ENCODE results near the gene PCP4L1.

Gene PCP4L1

DNA sequence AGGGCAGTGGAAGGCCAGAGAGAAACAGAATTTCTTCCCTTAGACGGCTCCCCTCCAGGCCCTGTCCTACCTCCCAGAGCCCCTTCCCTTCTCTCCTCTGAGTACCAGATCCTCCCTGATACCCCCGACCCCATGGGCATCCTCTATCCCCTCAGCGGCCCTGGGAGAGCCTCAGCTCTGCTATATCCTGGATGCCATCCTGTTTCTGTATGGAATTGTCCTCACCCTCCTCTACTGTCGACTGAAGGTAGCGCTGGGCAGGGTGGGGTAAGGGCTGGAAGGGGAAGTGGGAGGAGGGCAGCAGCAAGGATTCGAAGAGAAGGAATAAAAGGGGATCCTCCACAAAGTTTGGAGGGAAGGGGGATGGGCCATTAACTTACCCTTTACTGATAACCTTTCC is 40.7 kb upstream of the PCP4L1 start:
- Histone ChIP-seq H2BK15ac (replicated peaks; ENCODE audit: low read depth) (no peak overlapping the region), H3K9ac (ENCODE audit: low read length) (no peak overlapping the region), H3K4me2 (ENCODE audit: low read length) (no peak overlapping the region), H3K79me1 (ENCODE audit: low read length) (no peaks in the 10 kb centered on the region), H2BK120ac (ENCODE audit: low read depth, low read length) (no peak overlapping the region), H3K79me2 (ENCODE audit: control insufficient read depth, insufficient read depth, low read length) (no peaks in the 10 kb centered on the region), H2BK5ac (ENCODE audit: low read length) (no peak overlapping the region), H3K27me3 (ENCODE audit: insufficient read depth, low read length, poor library complexity) (no peaks in the 10 kb centered on the region), H3K36me3 (ENCODE audit: control insufficient read depth, insufficient read depth, low read length) (peaks cover 7% of the 10 kb centered on the region), H3K4me3 (ENCODE audit: low read length) (no peak overlapping the region), H4K5ac (ENCODE audit: low read length) (no peak overlapping the region), H2AK5ac (ENCODE audit: low read length) (no peak overlapping the region), H3K4me1 (ENCODE audit: control insufficient read depth, low read depth, low read length) (no peaks in the 10 kb centered on the region), H4K8ac (ENCODE audit: low read depth, low read length) (no peak overlapping the region), H3K23ac (ENCODE audit: low read length) (no peak overlapping the region), H3K4ac (ENCODE audit: low read depth, low read length) (no peak overlapping the region), H3K27ac (ENCODE audit: low read depth, low read length) (no peak overlapping the region), H3K56ac (ENCODE audit: low read length) (no peak overlapping the region), H3K18ac (ENCODE audit: low read length) (no peak overlapping the region)
- DNase-seq: no peak
- WGBS (ENCODE audit: extremely low coverage, insufficient coverage, low lambda C conversion rate): no CpG with 5 or more reads among the region's 6 CpGs

DNA sequence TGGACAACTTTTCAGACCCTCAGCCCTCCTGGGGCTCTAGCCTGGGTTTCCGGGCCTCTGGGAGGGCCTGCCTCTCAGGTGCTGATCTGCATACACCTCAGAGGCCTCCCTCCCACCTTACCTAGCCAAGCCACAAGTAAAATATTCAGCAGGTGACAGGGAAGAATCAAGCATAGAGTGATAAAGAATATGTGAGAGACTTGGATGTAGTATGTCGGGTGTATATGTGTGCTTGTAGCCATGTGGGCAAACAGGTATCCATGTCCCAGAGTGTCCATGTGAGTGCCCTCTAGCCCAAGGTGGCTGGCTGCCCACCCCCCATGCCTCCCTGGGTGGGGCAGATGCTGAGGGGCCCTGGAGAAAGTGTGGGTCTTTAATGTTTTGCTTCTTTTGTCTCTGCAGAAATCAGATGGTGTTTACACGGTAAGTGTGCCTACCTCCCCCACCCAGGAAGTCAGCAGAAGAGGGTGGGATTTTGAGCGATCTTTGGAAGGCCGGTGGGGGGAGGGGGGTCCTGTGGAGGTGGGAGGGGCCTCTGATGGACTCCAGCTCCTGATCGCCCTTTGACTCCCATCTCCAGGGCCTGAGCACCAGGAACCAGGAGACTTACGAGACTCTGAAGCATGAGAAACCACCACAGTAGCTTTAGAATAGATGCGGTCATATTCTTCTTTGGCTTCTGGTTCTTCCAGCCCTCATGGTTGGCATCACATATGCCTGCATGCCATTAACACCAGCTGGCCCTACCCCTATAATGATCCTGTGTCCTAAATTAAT is 40.1 kb upstream of the PCP4L1 start:
- Histone ChIP-seq H3K9ac (ENCODE audit: low read length) (no peak overlapping the region), H3K56ac (ENCODE audit: low read length) (no peak overlapping the region), H3K79me1 (ENCODE audit: low read length) (no peaks in the 10 kb centered on the region), H3K79me2 (ENCODE audit: control insufficient read depth, insufficient read depth, low read length) (no peaks in the 10 kb centered on the region), H3K23ac (ENCODE audit: low read length) (no peak overlapping the region), H4K8ac (ENCODE audit: low read depth, low read length) (no peak overlapping the region), H3K27ac (ENCODE audit: low read depth, low read length) (no peak overlapping the region), H3K4me3 (ENCODE audit: low read length) (no peak overlapping the region), H3K36me3 (ENCODE audit: control insufficient read depth, insufficient read depth, low read length) (peaks cover 3% of the 10 kb centered on the region), H2BK15ac (replicated peaks; ENCODE audit: low read depth) (no peak overlapping the region), H3K4me1 (ENCODE audit: control insufficient read depth, low read depth, low read length) (no peaks in the 10 kb centered on the region), H3K4ac (ENCODE audit: low read depth, low read length) (no peak overlapping the region), H2BK120ac (ENCODE audit: low read depth, low read length) (no peak overlapping the region), H4K5ac (ENCODE audit: low read length) (no peak overlapping the region), H2AK5ac (ENCODE audit: low read length) (no peak overlapping the region), H3K18ac (ENCODE audit: low read length) (no peak overlapping the region), H2BK5ac (ENCODE audit: low read length) (no peak overlapping the region), H3K4me2 (ENCODE audit: low read length) (no peak overlapping the region), H3K27me3 (ENCODE audit: insufficient read depth, low read length, poor library complexity) (no peaks in the 10 kb centered on the region)
- no CpG with 5 or more reads among the region's 8 CpGs for WGBS (ENCODE audit: extremely low coverage, insufficient coverage, low lambda C conversion rate)
- no peak for DNase-seq

DNA sequence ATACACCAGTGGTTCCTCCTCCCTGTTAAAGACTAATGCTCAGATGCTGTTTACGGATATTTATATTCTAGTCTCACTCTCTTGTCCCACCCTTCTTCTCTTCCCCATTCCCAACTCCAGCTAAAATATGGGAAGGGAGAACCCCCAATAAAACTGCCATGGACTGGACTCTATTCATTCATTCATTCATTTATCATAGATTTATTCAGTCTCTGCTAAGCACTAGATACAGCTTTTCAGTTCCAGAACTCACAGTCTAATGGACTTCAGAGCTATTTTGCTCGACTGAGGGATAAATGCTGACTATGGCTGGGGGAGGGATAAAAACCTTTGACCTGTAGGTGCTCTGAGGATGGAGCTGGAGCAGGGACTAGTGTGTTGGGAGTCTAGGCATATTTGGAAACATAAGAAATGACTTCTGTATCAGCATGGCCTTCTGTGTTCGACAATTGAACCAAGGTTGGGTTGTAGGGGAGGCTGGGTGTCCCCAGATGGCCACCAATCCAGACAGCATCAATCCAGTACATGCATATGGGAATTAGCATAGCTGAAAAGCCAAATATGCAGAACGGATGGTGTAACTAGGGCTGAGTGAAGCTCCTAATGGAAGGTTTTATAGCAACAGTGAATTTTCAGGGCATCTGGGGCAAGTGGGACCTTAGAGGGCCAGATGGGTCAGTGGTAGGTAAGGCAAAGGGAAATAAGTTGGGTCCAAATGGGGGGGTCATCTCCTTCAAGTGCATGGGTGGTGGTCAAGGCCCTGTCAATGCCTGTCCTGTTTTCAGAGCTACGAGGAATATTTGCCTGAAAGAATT is 39.3 kb upstream of the PCP4L1 start:
- H3K79me1 ChIP-seq (ENCODE audit: low read length): no peaks in the 10 kb centered on the region
- H2BK15ac ChIP-seq (replicated peaks; ENCODE audit: low read depth): no peak overlapping the region
- no peak overlapping the region for H2BK120ac ChIP-seq (ENCODE audit: low read depth, low read length)
- peaks cover 3% of the 10 kb centered on the region for H3K4me1 ChIP-seq (ENCODE audit: control insufficient read depth, low read depth, low read length)
- H4K5ac ChIP-seq (ENCODE audit: low read length): no peak overlapping the region
- H2BK5ac ChIP-seq (ENCODE audit: low read length): no peak overlapping the region
- no peak overlapping the region for H3K4me2 ChIP-seq (ENCODE audit: low read length)
- H4K8ac ChIP-seq (ENCODE audit: low read depth, low read length): no peak overlapping the region
- no peak overlapping the region for H3K27ac ChIP-seq (ENCODE audit: low read depth, low read length)
- H2AK5ac ChIP-seq (ENCODE audit: low read length): no peak overlapping the region
- no peak overlapping the region for H3K23ac ChIP-seq (ENCODE audit: low read length)
- no peak overlapping the region for H3K9ac ChIP-seq (ENCODE audit: low read length)
- no peaks in the 10 kb centered on the region for H3K36me3 ChIP-seq (ENCODE audit: control insufficient read depth, insufficient read depth, low read length)
- no peak for DNase-seq
- no peak overlapping the region for H3K4me3 ChIP-seq (ENCODE audit: low read length)
- H3K4ac ChIP-seq (ENCODE audit: low read depth, low read length): no peak overlapping the region
- H3K18ac ChIP-seq (ENCODE audit: low read length): no peak overlapping the region
- WGBS (ENCODE audit: extremely low coverage, insufficient coverage, low lambda C conversion rate): no CpG with 5 or more reads among the region's 5 CpGs
- no peaks in the 10 kb centered on the region for H3K27me3 ChIP-seq (ENCODE audit: insufficient read depth, low read length, poor library complexity)
- no peaks in the 10 kb centered on the region for H3K79me2 ChIP-seq (ENCODE audit: control insufficient read depth, insufficient read depth, low read length)
- H3K56ac ChIP-seq (ENCODE audit: low read length): no peak overlapping the region

DNA sequence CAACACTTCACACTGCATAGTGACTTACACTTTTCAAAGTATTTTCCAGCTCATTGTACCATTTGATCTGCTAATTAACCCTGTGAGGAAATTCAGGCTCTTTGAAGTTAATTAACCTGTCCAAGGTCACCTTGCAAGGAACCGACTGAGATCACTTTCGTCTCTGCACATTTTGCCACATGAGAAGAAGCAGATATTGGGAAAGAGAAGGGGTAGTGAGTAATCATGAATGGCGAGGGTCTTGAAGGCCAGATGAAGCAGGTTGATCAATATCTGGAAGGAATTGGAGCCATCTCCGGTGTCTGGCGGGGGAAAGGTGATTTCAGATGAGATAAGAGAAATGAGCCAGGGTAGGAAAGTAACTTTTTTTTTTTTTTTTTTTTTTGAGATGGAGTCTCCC is 38.5 kb upstream of the PCP4L1 start:
- peaks cover 3% of the 10 kb centered on the region for H3K4me1 ChIP-seq (ENCODE audit: control insufficient read depth, low read depth, low read length)
- WGBS (ENCODE audit: extremely low coverage, insufficient coverage, low lambda C conversion rate): no CpG with 5 or more reads among the region's 5 CpGs
- H3K23ac ChIP-seq (ENCODE audit: low read length): no peak overlapping the region
- H3K4me3 ChIP-seq (ENCODE audit: low read length): no peak overlapping the region
- no peak overlapping the region for H2BK15ac ChIP-seq (replicated peaks; ENCODE audit: low read depth)
- no peaks in the 10 kb centered on the region for H3K27me3 ChIP-seq (ENCODE audit: insufficient read depth, low read length, poor library complexity)
- no peak for DNase-seq
- no peaks in the 10 kb centered on the region for H3K79me2 ChIP-seq (ENCODE audit: control insufficient read depth, insufficient read depth, low read length)
- no peaks in the 10 kb centered on the region for H3K79me1 ChIP-seq (ENCODE audit: low read length)
- H4K5ac ChIP-seq (ENCODE audit: low read length): no peak overlapping the region
- H2BK5ac ChIP-seq (ENCODE audit: low read length): no peak overlapping the region
- no peak overlapping the region for H3K27ac ChIP-seq (ENCODE audit: low read depth, low read length)
- no peak overlapping the region for H2BK120ac ChIP-seq (ENCODE audit: low read depth, low read length)
- H3K36me3 ChIP-seq (ENCODE audit: control insufficient read depth, insufficient read depth, low read length): no peaks in the 10 kb centered on the region
- no peak overlapping the region for H2AK5ac ChIP-seq (ENCODE audit: low read length)
- no peak overlapping the region for H3K9ac ChIP-seq (ENCODE audit: low read length)
- no peak overlapping the region for H4K8ac ChIP-seq (ENCODE audit: low read depth, low read length)
- no peak overlapping the region for H3K18ac ChIP-seq (ENCODE audit: low read length)
- no peak overlapping the region for H3K4ac ChIP-seq (ENCODE audit: low read depth, low read length)
- no peak overlapping the region for H3K4me2 ChIP-seq (ENCODE audit: low read length)
- H3K56ac ChIP-seq (ENCODE audit: low read length): no peak overlapping the region

DNA sequence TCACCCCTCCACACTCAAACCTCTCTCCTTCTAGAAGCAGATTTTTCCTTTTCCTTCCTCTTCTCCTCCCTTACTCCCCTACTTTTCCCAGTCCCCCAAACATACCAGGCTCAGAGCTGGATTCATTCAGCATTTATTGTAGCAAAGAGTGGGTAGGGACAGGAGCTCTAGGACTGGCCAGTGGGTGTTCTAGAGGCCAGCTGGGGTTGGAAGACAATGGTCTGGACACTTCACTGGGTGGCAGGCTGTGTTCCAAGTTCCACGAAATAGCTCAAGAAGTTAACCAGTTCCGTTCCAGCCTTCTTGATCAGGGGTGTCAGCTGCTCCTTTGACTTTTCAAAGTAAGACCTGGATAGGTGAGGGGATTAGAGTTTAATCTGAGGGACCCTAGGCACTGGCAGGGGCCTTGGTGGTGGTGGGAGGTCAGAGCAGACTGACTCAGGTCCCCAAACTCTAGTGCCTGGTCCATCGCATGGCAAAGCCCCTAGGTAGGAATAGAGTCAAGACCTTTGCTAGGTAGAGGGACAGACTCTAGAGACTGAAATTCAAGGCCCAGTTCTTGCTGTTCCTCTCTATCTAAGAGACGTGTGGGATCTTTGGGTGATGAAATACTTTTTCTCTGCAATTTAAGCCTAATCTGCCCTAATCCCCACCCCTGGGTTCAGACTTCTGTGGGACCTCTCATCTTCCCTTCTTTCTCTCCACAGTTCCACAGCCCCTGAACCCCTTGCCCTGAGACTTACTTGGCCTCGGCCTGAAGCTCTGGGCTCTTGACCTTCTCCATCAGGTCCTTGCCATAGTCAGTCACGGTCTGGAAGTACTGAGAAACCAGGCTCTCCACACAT is 36.1 kb upstream of the PCP4L1 start:
- no peak overlapping the region for H2BK120ac ChIP-seq (ENCODE audit: low read depth, low read length)
- no peak overlapping the region for H3K18ac ChIP-seq (ENCODE audit: low read length)
- no peaks in the 10 kb centered on the region for H3K27me3 ChIP-seq (ENCODE audit: insufficient read depth, low read length, poor library complexity)
- H3K79me2 ChIP-seq (ENCODE audit: control insufficient read depth, insufficient read depth, low read length): no peaks in the 10 kb centered on the region
- H3K79me1 ChIP-seq (ENCODE audit: low read length): no peaks in the 10 kb centered on the region
- peaks cover 3% of the 10 kb centered on the region for H3K4me1 ChIP-seq (ENCODE audit: control insufficient read depth, low read depth, low read length)
- H4K5ac ChIP-seq (ENCODE audit: low read length): no peak overlapping the region
- H3K56ac ChIP-seq (ENCODE audit: low read length): no peak overlapping the region
- no peak overlapping the region for H2BK5ac ChIP-seq (ENCODE audit: low read length)
- no peak overlapping the region for H3K4me3 ChIP-seq (ENCODE audit: low read length)
- H4K8ac ChIP-seq (ENCODE audit: low read depth, low read length): no peak overlapping the region
- no peak overlapping the region for H2BK15ac ChIP-seq (replicated peaks; ENCODE audit: low read depth)
- no peak overlapping the region for H3K4me2 ChIP-seq (ENCODE audit: low read length)
- no peak overlapping the region for H3K9ac ChIP-seq (ENCODE audit: low read length)
- H2AK5ac ChIP-seq (ENCODE audit: low read length): no peak overlapping the region
- H3K23ac ChIP-seq (ENCODE audit: low read length): no peak overlapping the region
- H3K27ac ChIP-seq (ENCODE audit: low read depth, low read length): no peak overlapping the region
- no CpG with 5 or more reads among the region's 6 CpGs for WGBS (ENCODE audit: extremely low coverage, insufficient coverage, low lambda C conversion rate)
- no peak for DNase-seq
- H3K4ac ChIP-seq (ENCODE audit: low read depth, low read length): no peak overlapping the region
- no peaks in the 10 kb centered on the region for H3K36me3 ChIP-seq (ENCODE audit: control insufficient read depth, insufficient read depth, low read length)

Data from mesendoderm (in vitro differentiated cells).